ENCODE data around the gene SUPT20HL2. TPM values are rescaled to one million over a fixed set of nuclear protein-coding genes. Genes with fewer than 3 reads are reported as not detected.

SUPT20HL2 gene
- total RNA-seq, 4 donors from 2014 or later: not detected

DNA sequence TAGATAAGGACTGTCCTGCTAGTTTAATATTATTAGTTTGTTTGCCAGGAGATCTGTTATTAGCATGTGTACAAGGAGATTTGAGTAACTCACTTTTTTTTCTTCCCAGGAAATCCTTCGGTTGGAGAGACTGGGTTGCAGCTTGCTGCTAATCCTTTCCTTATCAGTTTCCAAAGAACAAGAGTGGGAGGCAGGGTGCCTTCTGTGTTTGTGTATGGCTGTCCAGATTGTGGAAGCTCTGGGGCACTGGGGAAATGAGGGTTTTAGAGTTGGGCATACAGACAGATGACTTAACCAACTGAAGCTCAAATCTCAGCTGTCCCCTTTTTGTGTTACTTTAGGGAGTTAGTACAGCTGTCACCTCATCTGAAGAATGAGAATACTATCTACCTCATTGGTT, 34.0 kb upstream of the SUPT20HL2 start:
- H3K9me3 ChIP-seq: no peaks in the 10 kb centered on the region
- TF ChIP-seq POLR2A (IDR thresholded peaks at IDR 0.05): no peak
- TF ChIP-seq EP300 (IDR thresholded peaks at IDR 0.05): no peak
- TF ChIP-seq, protein P1, sequence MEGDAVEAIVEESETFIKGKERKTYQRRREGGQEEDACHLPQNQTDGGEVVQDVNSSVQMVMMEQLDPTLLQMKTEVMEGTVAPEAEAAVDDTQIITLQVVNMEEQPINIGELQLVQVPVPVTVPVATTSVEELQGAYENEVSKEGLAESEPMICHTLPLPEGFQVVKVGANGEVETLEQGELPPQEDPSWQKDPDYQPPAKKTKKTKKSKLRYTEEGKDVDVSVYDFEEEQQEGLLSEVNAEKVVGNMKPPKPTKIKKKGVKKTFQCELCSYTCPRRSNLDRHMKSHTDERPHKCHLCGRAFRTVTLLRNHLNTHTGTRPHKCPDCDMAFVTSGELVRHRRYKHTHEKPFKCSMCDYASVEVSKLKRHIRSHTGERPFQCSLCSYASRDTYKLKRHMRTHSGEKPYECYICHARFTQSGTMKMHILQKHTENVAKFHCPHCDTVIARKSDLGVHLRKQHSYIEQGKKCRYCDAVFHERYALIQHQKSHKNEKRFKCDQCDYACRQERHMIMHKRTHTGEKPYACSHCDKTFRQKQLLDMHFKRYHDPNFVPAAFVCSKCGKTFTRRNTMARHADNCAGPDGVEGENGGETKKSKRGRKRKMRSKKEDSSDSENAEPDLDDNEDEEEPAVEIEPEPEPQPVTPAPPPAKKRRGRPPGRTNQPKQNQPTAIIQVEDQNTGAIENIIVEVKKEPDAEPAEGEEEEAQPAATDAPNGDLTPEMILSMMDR (IDR thresholded peaks at IDR 0.05): no peak
- 31 to 45% methylated on average over 1 of the region's 1 CpG for WGBS, 2 donors
- H3K4me3 ChIP-seq: no peak overlapping the region
- no peak overlapping the region for H3K27ac ChIP-seq
- DNase-seq (ENCODE audit: low spot score in 2 of 2): no peak
- no peaks in the 10 kb centered on the region for H3K4me1 ChIP-seq
- H3K27me3 ChIP-seq: peaks cover 0 to 9% of the 10 kb centered on the region in 2 donors
- H3K36me3 ChIP-seq: no peaks in the 10 kb centered on the region

DNA sequence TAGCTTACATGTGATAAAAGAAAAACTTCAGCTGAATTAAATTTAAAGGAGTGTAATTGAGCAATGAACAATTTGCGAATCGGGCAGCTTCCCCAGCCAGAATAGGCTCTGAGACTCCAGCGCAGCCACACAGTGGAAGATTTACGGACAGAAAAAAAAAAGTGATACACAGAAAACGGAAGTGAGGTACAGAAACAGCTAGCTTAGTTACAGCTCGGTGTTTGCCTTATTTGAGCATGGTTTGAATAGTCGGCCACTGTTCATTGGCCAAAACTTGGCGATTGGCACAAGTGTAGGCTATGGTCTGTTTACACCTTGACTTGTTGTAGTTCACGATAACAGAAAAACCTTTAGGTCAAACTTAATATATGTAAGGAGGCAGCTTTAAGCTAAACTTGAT, 29.9 kb upstream of the SUPT20HL2 start:
- Histone ChIP-seq H3K4me3 (no peak overlapping the region), H3K36me3 (no peaks in the 10 kb centered on the region), H3K9me3 (no peaks in the 10 kb centered on the region), H3K4me1 (no peaks in the 10 kb centered on the region), H3K27me3 (peaks cover 0 to 18% of the 10 kb centered on the region in 2 donors), H3K27ac (no peak overlapping the region)
- 77% methylated on average over 9 of the region's 9 CpGs for WGBS, 2 donors
- no peak for DNase-seq (ENCODE audit: low spot score in 2 of 2)
- TF ChIP-seq EP300 (IDR thresholded peaks at IDR 0.05): no peak
- no peak for TF ChIP-seq POLR2A (IDR thresholded peaks at IDR 0.05)
- TF ChIP-seq, protein P1 (IDR thresholded peaks at IDR 0.05): no peak

DNA sequence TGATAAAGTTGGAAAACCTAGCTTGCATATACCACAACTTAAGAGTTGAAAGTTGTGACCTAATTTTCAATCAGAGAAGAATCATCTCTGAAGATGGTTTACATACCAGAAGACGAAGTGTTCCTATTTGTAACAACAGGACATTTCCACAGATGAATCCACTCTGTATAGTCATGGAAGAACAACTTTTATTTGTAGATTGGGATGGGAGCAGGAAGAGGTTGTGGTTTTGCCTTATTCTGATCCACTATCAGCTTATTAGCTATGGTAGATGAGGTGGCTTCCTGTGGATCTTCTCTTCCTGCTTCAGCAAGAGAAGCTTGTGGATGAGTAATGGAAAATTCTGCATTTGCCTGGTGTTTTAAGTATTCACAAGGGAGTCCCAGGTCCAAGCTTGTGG, 27.9 kb upstream of the SUPT20HL2 start:
- no peak overlapping the region for H3K27ac ChIP-seq
- H3K9me3 ChIP-seq: no peaks in the 10 kb centered on the region
- no peaks in the 10 kb centered on the region for H3K36me3 ChIP-seq
- H3K27me3 ChIP-seq: peaks cover 0 to 18% of the 10 kb centered on the region in 2 donors
- 60 to 80% methylated on average over 1 of the region's 1 CpG for WGBS, 2 donors
- DNase-seq (ENCODE audit: low spot score in 2 of 2): no peak
- no peaks in the 10 kb centered on the region for H3K4me1 ChIP-seq
- TF ChIP-seq POLR2A (IDR thresholded peaks at IDR 0.05) (no peak), EP300 (IDR thresholded peaks at IDR 0.05) (no peak)
- TF ChIP-seq, protein P1 (IDR thresholded peaks at IDR 0.05): no peak
- no peak overlapping the region for H3K4me3 ChIP-seq

DNA sequence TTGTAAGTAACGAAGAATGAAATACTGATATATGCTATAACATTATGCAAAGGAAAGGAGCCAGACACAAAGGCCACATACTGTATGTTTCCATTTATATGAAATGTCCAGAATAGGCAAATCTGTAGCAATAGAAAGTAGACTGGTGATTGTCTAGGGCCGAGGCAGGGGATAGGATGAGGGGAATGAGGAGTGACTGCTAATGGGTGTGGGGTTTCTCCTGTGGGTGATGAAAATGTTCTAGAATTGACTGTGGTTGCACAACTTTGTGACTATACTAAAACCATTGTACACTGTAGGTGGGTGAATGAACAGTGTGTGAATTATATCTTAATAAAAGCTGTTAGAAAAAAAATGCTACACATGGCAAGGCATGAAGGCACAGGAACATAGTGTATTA, 26.6 kb upstream of the SUPT20HL2 start:
- Histone ChIP-seq H3K4me3 (no peak overlapping the region), H3K4me1 (no peaks in the 10 kb centered on the region), H3K27me3 (peaks cover 0 to 23% of the 10 kb centered on the region in 2 donors), H3K27ac (no peak overlapping the region), H3K36me3 (no peaks in the 10 kb centered on the region), H3K9me3 (no peaks in the 10 kb centered on the region)
- TF ChIP-seq EP300 (IDR thresholded peaks at IDR 0.05) (no peak), POLR2A (IDR thresholded peaks at IDR 0.05) (no peak)
- TF ChIP-seq, protein P1 (IDR thresholded peaks at IDR 0.05): no peak
- WGBS, 2 donors: 80 to 91% methylated on average over 2 of the region's 2 CpGs
- DNase-seq (ENCODE audit: low spot score in 2 of 2): no peak

DNA sequence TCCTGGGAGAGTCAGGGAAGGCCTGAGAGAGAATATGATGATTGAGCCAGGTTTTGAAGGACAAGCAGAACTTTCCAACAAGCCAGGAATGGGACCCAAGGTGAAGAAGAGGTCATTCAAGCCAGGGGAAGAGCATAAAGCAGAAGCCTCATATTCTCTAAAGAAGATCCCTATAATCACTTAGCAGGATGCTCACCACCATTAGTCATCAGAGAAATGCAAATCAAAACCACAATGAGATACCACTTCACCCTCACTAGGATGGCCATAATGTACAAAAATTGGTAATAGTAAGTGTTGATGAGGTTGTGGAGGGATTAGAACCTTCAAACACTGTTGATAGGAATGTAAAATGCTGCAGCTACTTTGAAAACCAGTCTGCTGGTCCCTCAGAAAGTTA, 26.0 kb upstream of the SUPT20HL2 start:
- no peak overlapping the region for H3K4me3 ChIP-seq

More for the DNA sequence above, 26.0 kb upstream of the SUPT20HL2 start:
- H3K9me3 ChIP-seq: no peaks in the 10 kb centered on the region
- no peak overlapping the region for H3K27ac ChIP-seq
- no peak for DNase-seq (ENCODE audit: low spot score in 2 of 2)
- H3K27me3 ChIP-seq: peaks cover 0 to 23% of the 10 kb centered on the region in 2 donors
- no peaks in the 10 kb centered on the region for H3K36me3 ChIP-seq
- TF ChIP-seq, protein P1 (IDR thresholded peaks at IDR 0.05): no peak
- TF ChIP-seq POLR2A (IDR thresholded peaks at IDR 0.05) (no peak), EP300 (IDR thresholded peaks at IDR 0.05) (no peak)
- H3K4me1 ChIP-seq: no peaks in the 10 kb centered on the region
